Liver (tissue), 3 donors: Measurements from ENCODE around the gene SLC16A9.

ENCODE experiments used
- FOXA1 ChIP-seq: IDR thresholded peaks from 2 replicates; pipeline ENCODE4 v1.6.1; 2016; ENCODE audit warnings: antibody characterized with exemption
- GABPA ChIP-seq, 2 donors: IDR thresholded peaks in 1 of 2; conservative IDR thresholded peaks in 1 of 2; 2 replicates each; pipeline ENCODE4 v1.6.1; 2016; ENCODE audit warnings: antibody characterized with exemption in 2 of 2, mild to moderate bottlenecking in 1 of 2, moderate library complexity in 1 of 2
- HNF4A ChIP-seq, 2 donors: conservative IDR thresholded peaks; 2 replicates each; pipeline ENCODE4 v1.6.1; 2016; ENCODE audit warnings: antibody characterized with exemption in 2 of 2, mild to moderate bottlenecking in 2 of 2
- RAD21 ChIP-seq, 2 donors: IDR thresholded peaks; 2 replicates each; pipeline ENCODE4 v1.6.1; 2016; ENCODE audit warnings: antibody characterized with exemption in 2 of 2, mild to moderate bottlenecking in 2 of 2
- REST ChIP-seq: IDR thresholded peaks from 2 replicates; pipeline ENCODE4 v1.6.1; 2016; ENCODE audit warnings: antibody characterized with exemption, mild to moderate bottlenecking
- TAF1 ChIP-seq: conservative IDR thresholded peaks from 2 replicates; pipeline ENCODE4 v1.6.1; 2016; ENCODE audit warnings: antibody characterized with exemption, mild to moderate bottlenecking
- TF ChIP-seq, protein P1 (sequence below): fragments of 150-350 bp; IDR thresholded peaks from 2 replicates; pipeline ENCODE4 v1.5.1; 2017; ENCODE audit warnings: improper control_type of control experiment, low read depth, low read length; ENCODE audit not compliant: missing input control
- TF ChIP-seq, protein P2 (sequence below): IDR thresholded peaks from 2 replicates; pipeline ENCODE4 v1.6.1; 2016; ENCODE audit warnings: antibody characterized with exemption
- donor health status: healthy.
- donor health status: healthy.

- TF ChIP-seq, protein P1, sequence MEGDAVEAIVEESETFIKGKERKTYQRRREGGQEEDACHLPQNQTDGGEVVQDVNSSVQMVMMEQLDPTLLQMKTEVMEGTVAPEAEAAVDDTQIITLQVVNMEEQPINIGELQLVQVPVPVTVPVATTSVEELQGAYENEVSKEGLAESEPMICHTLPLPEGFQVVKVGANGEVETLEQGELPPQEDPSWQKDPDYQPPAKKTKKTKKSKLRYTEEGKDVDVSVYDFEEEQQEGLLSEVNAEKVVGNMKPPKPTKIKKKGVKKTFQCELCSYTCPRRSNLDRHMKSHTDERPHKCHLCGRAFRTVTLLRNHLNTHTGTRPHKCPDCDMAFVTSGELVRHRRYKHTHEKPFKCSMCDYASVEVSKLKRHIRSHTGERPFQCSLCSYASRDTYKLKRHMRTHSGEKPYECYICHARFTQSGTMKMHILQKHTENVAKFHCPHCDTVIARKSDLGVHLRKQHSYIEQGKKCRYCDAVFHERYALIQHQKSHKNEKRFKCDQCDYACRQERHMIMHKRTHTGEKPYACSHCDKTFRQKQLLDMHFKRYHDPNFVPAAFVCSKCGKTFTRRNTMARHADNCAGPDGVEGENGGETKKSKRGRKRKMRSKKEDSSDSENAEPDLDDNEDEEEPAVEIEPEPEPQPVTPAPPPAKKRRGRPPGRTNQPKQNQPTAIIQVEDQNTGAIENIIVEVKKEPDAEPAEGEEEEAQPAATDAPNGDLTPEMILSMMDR, result no peak
- TF ChIP-seq GABPA (IDR thresholded peaks at IDR 0.05 in 1 of 2, conservative IDR thresholded peaks at IDR 0.05 in 1 of 2), result no peak
- TF ChIP-seq TAF1, result no peak
- TF ChIP-seq, protein P2, sequence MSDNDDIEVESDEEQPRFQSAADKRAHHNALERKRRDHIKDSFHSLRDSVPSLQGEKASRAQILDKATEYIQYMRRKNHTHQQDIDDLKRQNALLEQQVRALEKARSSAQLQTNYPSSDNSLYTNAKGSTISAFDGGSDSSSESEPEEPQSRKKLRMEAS, result no peak
- TF ChIP-seq REST, result no peak
- TF ChIP-seq HNF4A (conservative IDR thresholded peaks at IDR 0.05), result no peak
- no peak for TF ChIP-seq RAD21 (IDR thresholded peaks at IDR 0.05)
- TF ChIP-seq FOXA1, result no peak
Observed at GRCh38 chr10:59606551-59606961, 103.1 kb downstream of the SLC16A9 start.
